ENCODE results near the gene LRP1.

The LRP1 gene

GRCh38 chr12:57236201-57236924 lies 108.1 kb downstream of the LRP1 start:
- no peak for DNase-seq (ENCODE audit: low read depth, low spot score)

- no peak for DNase-seq (ENCODE audit: low read depth, low spot score)
Observed at GRCh38 chr12:57236925-57237595, 108.8 kb downstream of the LRP1 start.

DNA sequence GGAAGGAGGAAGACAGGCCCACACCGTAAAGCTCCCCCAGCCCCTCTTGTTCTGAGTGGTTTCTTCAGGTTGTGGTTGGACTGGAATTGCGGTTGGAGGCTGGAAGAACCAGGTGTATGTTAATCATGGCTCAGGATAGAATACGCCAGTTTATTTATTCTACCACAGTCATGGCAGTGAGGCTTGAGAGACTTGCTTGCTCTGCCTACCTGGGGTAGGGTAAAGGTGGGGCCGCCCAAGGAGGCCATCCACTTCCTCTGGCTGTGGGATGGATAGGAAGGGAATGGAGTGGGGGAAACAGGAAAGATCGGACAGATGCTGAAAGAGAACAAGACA lies 109.3 kb downstream of the LRP1 start:
- DNase-seq (ENCODE audit: low read depth, low spot score) = no peak

DNA sequence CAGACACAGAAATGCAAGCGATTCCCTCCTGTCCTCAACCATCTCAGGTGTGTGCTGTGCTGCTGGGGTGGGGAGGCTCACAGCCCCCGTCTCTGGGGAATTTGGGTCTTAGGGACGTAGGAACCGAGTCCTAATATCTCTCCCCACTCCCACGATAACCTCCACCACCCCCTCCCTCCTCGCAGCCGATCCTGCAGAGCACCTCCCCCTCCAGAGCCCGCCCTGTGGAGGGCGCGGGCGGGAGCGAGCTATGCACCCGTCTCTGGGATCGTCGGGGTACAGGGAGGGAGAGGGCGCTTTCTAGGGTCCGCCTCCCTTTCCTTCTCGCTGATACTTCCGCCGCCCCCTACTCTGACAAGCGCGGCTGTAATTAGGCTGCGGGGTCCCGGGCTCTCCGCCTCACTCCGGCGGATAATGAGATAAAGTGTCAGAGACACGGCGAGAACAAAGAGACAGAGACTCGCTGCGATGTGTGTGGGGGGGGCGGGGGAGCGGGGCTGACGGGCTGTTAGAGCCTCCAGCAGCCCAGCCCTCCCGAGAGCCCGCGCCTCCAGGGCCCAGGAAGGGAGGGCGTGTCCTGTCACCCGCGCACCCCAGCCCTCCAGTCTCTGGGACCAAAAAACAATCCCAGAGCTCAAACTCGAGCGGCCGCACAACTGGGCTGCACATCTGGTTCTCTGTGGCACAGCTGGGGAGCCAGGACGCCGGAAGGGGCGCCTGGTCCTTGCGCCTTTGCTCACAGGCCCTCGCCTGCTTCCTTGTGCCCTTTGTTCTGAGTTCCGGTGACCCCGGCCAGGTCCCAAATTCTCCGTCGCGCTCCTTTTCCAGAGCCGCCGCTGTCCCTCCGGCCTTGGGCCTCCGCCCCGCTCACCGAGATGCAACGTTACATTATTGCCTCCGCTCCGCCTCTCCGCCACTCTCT lies 109.9 kb downstream of the LRP1 start:
- no peak for DNase-seq (ENCODE audit: low read depth, low spot score)

GRCh38 chr12:57238854-57239554 lies 110.7 kb downstream of the LRP1 start:
- no peak for DNase-seq (ENCODE audit: low read depth, low spot score)

- no peak for DNase-seq (ENCODE audit: low read depth, low spot score)
Observed at GRCh38 chr12:57239587-57240065, 111.3 kb downstream of the LRP1 start.

DNA sequence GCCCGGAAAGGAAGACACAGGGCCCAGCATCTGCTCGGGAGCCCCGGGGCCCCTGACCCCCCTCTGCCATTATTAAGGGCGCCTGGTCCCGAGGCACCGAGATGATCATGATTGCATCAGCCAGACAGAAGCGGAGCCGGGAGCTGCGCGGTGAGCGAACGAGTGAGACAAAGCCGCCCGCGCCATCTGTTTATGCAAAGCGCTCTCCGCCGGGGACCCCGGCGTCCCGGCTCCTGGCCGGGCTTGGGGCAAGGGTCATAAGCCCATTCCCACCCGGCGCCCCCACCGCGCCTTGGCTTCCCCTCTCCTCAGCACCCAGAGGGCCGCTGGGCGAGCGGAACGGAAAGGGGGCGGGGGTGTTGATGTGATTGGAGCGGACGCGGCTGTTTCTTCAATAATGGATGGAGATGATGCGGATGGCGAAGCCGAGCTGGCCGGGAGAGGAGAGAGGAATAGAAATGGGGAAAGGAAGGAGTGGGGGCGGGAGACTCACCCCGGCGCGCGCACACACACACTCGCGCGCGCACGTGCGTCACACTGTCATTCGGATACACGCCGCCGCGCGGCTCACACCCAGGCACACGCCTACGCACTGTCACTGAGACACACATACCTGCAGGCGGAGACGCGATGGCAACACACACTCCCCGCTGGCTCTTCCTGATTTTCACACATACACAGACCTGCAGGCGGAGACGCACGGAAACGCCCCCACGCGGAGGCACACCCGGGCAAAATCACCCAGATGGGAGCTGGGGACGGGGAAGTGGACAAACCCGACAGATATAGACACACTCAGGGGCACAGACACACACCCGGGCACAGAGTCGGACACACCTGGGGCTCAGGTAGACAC lies 112.0 kb downstream of the LRP1 start:
- no peak for DNase-seq (ENCODE audit: low read depth, low spot score)

DNA sequence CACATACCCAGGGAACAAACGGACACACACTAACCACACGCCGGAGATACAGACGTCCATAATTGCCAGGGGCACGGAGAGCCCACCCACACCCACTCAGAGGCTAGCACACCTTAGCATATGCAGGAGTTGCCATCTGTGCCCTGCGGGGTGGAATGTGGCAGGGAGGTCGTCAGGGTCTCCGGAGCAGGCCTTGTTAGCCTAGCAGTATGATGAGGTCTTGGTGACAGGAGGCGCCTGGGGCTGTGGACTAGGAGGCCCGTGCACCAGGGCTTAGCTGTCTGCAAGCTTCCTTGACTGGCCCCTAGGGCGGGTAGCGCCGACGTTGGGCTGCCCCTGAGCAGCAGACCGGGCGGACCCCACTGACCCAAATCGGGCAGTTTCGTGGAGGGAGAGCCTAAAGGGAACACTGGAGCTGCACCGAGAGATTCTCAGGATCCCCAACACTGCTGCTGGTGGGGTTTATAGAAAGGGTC lies 112.7 kb downstream of the LRP1 start:
- no peak for DNase-seq (ENCODE audit: low read depth, low spot score)

GRCh38 chr12:57241402-57242310 lies 113.4 kb downstream of the LRP1 start:
- DNase-seq (ENCODE audit: low read depth, low spot score) = no peak

DNA sequence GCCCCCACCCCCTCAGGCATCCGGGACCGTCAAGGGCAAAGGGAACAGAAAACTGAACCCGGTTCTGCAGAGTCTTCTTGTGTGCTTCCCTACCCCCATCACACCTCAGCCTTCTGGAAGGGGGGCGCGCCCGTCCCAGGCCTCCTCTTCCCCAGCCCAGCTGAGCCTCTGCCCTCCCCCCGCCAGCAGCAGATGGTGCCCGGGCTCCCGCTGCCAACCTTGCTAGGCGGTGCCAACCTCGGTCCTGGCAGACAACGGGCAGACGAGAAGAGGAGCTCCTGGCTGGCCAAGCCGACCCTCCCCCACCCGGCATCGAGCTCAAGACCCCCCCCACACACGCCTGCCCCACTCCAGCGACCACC lies 114.0 kb downstream of the LRP1 start:
- DNase-seq (ENCODE audit: low read depth, low spot score) = no peak

- DNase-seq (ENCODE audit: low read depth, low spot score) = peak; percentile 89
Observed at GRCh38 chr12:57242691-57243454, 114.6 kb downstream of the LRP1 start.

DNA sequence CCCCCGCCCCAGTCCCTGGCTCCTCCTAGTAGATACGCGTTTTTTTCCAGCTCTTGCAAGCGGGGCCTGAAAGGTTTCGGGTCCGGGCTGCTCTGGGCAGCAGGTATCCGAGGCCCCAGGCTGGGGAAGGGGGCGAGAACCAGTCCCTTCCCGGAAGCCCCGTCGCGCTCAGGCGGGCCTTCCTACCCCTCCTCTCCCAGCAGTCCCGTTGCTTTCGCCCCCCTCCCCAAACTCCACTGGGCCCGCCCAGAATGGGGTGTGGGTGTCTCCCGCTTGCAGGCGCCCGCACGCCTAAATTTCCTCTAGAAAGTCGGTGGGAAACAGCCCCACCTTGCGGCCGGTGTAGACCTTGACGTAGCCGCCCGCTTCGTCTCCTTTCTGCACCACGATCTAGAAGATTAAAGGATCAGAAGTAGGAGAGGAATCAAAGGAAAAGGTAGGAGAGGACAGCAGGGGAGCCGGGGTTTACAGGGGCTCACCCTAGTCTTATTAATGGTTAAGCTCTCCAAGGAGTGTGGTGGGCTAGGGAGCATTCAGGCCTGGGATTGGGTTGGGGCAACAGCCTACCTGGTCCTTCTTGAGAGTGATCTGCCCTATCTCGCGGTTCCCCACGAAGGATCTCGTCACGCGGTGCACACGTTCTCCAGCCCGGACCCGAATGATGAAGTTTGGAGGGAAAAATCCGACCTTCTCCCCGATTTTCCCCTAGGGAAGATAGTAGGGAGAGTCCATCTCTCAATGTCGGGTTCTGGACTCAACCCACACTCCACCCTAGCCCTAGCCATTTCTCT lies 115.4 kb downstream of the LRP1 start:
- no peak for DNase-seq (ENCODE audit: low read depth, low spot score)

GRCh38 chr12:57244312-57244696 lies 116.0 kb downstream of the LRP1 start:
- DNase-seq (ENCODE audit: low read depth, low spot score) = no peak

DNA sequence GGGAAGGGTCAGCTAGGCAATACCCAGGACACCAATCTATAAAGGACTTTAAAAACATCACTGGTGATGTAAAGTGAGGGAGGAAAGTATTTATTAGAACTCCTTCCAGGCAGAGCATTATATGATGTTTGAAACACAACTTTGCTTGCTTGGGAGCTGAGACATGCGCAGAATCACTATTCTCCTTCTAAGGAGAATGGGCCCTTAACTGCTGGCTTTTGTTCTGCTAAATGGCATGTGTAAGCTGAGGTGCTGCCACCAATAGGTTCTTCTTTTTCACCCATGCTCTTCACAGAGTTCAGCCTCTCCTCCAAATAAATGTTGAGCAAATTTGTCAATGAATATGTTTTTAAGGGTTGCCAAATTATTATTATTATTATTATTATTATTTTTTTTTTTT lies 118.8 kb downstream of the LRP1 start:
- no peak for DNase-seq (ENCODE audit: low read depth, low spot score)

DNA sequence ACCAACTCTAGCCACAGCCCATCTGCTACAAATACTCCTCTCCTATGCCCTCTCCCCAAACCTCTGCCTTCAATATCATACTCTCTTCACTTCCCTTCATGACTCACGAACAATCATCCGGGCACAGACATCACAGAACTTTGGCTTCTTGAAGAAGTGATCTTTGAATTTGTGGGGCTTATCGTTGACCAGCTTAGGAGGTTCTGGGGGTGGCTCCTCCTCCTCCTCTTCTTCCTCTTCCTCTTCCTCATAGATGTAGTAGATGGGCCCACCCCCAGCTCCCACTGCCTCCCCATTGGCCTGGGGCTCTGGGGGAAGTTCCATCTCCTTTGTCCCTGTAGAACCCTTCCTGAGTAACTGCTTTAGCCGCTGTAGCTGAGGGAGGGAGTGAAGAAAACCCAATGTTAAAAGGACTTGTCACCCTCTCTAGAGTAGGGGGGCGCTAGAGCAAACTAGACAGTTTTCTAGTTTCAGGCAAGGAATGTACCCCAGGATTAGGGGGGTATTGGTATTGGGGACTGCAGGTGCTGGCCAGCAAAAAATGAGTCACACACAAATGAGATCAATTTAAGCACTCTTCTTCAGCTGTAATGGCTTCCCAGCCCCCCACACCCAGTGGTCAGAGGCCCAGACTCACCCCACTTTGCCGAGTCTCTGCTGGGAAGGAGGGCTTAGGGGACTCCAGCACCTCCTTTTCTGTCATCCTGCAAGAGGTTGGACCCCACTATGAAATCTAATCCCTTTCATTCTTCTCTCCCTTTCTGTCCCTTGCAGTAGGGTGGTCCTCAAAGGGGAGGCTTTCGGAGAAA lies 120.9 kb downstream of the LRP1 start:
- DNase-seq (ENCODE audit: low read depth, low spot score) = no peak

DNA sequence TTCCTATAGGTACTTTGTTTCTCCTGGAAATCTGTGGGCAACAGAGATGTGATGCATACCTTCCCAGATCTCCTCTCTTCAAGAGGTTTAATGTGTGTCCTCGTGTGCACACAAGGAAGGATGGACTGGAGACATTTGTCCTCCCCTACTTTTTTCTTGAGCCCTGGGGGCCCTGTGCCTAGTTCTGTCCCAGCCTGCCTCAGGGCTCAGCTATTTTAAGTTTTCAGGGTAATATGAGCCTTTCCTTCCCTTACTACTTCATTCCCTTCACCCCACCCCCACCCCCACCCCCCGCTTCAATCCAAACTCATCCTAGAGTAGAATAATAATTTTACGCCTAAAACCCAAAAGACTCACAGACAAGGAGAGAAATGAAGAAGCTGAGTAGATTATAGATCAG lies 122.3 kb downstream of the LRP1 start:
- no peak for DNase-seq (ENCODE audit: low read depth, low spot score)

DNA sequence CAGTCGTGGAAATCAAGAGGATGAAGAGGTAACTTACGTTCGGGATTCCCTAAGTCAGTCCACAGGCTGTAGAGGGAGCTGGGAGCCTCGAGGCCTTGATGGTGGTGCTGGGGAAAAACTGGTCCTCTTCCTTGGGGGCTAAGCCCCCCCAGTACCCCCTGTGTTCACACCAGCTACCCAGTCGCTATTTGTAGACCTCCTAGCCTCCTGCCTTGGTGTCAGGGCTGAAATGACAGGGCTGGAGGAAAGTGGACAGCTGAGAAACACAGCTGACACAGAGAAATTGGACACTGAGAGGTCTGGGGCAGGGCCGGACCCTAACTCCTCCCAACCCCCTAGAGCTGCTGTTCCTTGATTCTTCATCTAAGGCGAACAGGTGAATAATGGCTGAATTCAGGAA lies 122.7 kb downstream of the LRP1 start, which contains the start of gene STAC3:
Gene STAC3 (minus strand): TSS at position 232 of the 400 bp plus-strand sequence. CDS start 1,551 bp downstream, outside the sequence.
- DNase-seq (ENCODE audit: low read depth, low spot score) = no peak

All from iPS DF 19.7 (cell line).